Measurements from ENCODE around the gene FUT3. TPM values are rescaled to one million over a fixed set of nuclear protein-coding genes. Genes with fewer than 3 reads are reported as not detected.

The FUT3 gene
- total and polyA plus RNA-seq, 2 of the 8 experiments (the other 6 are each of a cell fraction or from before 2014, with no cell fraction given) = 0.15 to 0.63 TPM

DNA sequence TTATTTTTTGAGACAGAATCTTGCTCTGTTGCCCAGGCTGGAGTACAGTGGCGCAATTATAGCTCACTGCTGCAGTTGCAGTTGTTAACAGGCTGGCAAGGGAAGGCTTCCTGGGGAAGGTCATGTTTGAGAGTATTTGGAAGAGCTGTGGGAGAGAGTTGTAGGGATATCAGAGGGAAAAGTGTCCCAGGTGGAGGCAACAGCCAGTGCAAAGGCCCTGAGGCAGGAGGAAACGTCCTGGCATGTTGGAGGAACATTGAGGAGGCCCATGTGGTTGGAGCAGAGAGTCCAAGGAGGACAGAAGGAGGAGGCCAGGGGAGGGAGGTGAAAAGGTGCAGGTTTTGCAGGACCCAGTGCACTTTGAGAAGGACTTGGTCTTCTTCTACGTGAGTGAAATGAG, 58.1 kb downstream of the FUT3 start:
- Histone ChIP-seq H3K79me1 (ENCODE audit: low read depth, low read length) (peaks cover 5% of the 10 kb centered on the region; the same call in 1 of the 2 replicates), H3K23me2 (ENCODE audit: low read depth, low read length) (peaks cover 3% of the 10 kb centered on the region; the same call in 1 of the 2 replicates), H3K9me3 (ENCODE audit: insufficient read depth in 2 of 2, low read depth in 1 of 2, low read length in 1 of 2) (no peaks in the 10 kb centered on the region), H3K27ac (ENCODE audit: low read depth, low read length) (no peak overlapping the region), H3K14ac (ENCODE audit: insufficient read length) (no peak overlapping the region), H3K36me3 (ENCODE audit: control insufficient read depth in 2 of 4, insufficient read depth in 4 of 4, low read length in 3 of 4) (peaks cover 7 to 15% (median 12%) of the 10 kb centered on the region in 4 experiments), H2BK12ac (ENCODE audit: low read depth, low read length) (peak overlapping the region; percentile 80; the same call in 1 of the 2 replicates), H3K4me2 (ENCODE audit: insufficient read depth in 1 of 2, low read depth in 2 of 2, low read length in 2 of 2) (no peak overlapping the region), H3K56ac (replicated peaks; ENCODE audit: insufficient read length, low read depth, low read length) (no peak overlapping the region), H3K79me2 (ENCODE audit: control insufficient read depth in 1 of 2, insufficient read depth in 2 of 2, low read length in 2 of 2) (no peaks in the 10 kb centered on the region), H3K23ac (ENCODE audit: insufficient read length) (no peak overlapping the region), H3K4ac (replicated peaks; ENCODE audit: insufficient read length, low read depth, low read length) (no peak overlapping the region), H2BK20ac (ENCODE audit: low read length) (no peak overlapping the region), H2BK15ac (ENCODE audit: low read length) (0 out of 2 replicates have a peak overlapping the region, but pooled peaks have one; percentile 92), H4K20me1 (replicated peaks in 1 of 2; ENCODE audit: control insufficient read depth in 1 of 2, insufficient read depth in 2 of 2, low read length in 2 of 2) (peaks cover 0 to 4% of the 10 kb centered on the region in 2 experiments), H3K4me3 (ENCODE audit: extremely low read depth in 1 of 4, insufficient read depth in 2 of 4, low read depth in 3 of 4, low read length in 4 of 4) (no peak overlapping the region), H2AFZ (ENCODE audit: low read length) (no peak overlapping the region), H3K18ac (ENCODE audit: extremely low read depth, low read length) (no peak overlapping the region), H3K4me1 (replicated peaks in 1 of 4; ENCODE audit: control insufficient read depth in 3 of 4, insufficient read depth in 4 of 4, low read length in 3 of 4) (no peaks in the 10 kb centered on the region; a peak in 1 of 7 replicates), H3K9ac (replicated peaks in 1 of 4; ENCODE audit: extremely low read depth in 1 of 4, low read depth in 3 of 4, low read length in 3 of 4) (no peak overlapping the region; a peak in 1 of 7 replicates), H2BK5ac (ENCODE audit: low read depth, low read length) (no peak overlapping the region), H2BK120ac (replicated peaks; ENCODE audit: low read depth, low read length) (no peak overlapping the region), H2AK5ac (ENCODE audit: low read depth, low read length) (peak overlapping the region; percentile 95; the same call in 1 of the 2 replicates), H3K27me3 (replicated peaks in 1 of 4; ENCODE audit: control insufficient read depth in 3 of 4, extremely low read depth in 1 of 4, insufficient read depth in 3 of 4, low read length in 3 of 4) (no peaks in the 10 kb centered on the region), H4K8ac (ENCODE audit: extremely low read depth, insufficient read depth, low read length) (no peak overlapping the region; the same call in 1 of the 2 replicates), H4K91ac (replicated peaks; ENCODE audit: insufficient read length, low read length) (no peak overlapping the region), H4K5ac (ENCODE audit: insufficient read length, low read depth, low read length) (no peak overlapping the region)
- POLR2A ChIA-PET (ENCODE audit: partially characterized antibody) = interaction anchor here (0.8 to 2.3 kb wide), 3 partner anchors 35 to 102 kb away, joined by 3 to 7 read pairs (median 6); partner anchors contain the start of genes CATSPERD and LONP1
- WGBS, 2 experiments (ENCODE audit: extremely low coverage in 1 of 2, insufficient coverage in 1 of 2, insufficient read length in 1 of 2, insufficient replicate concordance in 2 of 2, low coverage in 1 of 2, low lambda C conversion rate in 2 of 2, missing lambda C conversion rate in 1 of 2) = 87% methylated on average over 3 of the region's 3 CpGs; no CpG with 5 or more reads in 1 of the 2 experiments
- CTCF ChIA-PET (ENCODE audit: partially characterized antibody) = interaction anchor here (0.6 to 3.0 kb wide), 13 partner anchors 10 to 209 kb away, joined by 3 to 13 read pairs (median 4); partner anchors contain the start of gene NRTN
- DNase-seq (ENCODE audit: low read depth in 1 of 2, low spot score in 2 of 2) = no peak
- no peak for FAIRE-seq
- TF ChIP-seq HDAC2 (IDR thresholded peaks at IDR 0.05; ENCODE audit: borderline replicate concordance in 1 of 2, low read depth in 2 of 2, low read length in 2 of 2) (no peak), EZH2 (IDR thresholded peaks at IDR 0.05; ENCODE audit: low read depth, low read length, severe bottlenecking) (no peak), SUZ12 (IDR thresholded peaks at IDR 0.05; ENCODE audit: low read length) (no peak), MAFK (IDR thresholded peaks at IDR 0.05; ENCODE audit: low read depth, low read length) (no peak), POLR2A (IDR thresholded peaks at IDR 0.05; ENCODE audit: control extremely low read depth in 1 of 2, low read depth in 2 of 2, low read length in 2 of 2) (no peak), KDM5A (IDR thresholded peaks at IDR 0.05; ENCODE audit: low read length) (no peak), CREB1 (IDR thresholded peaks at IDR 0.05) (no peak), JUND (IDR thresholded peaks at IDR 0.05; ENCODE audit: low read length) (no peak), ASH2L (IDR thresholded peaks at IDR 0.05; ENCODE audit: low read length) (no peak), CBX5 (IDR thresholded peaks at IDR 0.05; ENCODE audit: low read depth, low read length) (no peak)

Measured in H1 (cell line).